ENCODE results near the gene EBPL.
A peak's percentile ranks its signal among the peaks of the same experiment; 100 is the strongest.

EBPL gene

DNA sequence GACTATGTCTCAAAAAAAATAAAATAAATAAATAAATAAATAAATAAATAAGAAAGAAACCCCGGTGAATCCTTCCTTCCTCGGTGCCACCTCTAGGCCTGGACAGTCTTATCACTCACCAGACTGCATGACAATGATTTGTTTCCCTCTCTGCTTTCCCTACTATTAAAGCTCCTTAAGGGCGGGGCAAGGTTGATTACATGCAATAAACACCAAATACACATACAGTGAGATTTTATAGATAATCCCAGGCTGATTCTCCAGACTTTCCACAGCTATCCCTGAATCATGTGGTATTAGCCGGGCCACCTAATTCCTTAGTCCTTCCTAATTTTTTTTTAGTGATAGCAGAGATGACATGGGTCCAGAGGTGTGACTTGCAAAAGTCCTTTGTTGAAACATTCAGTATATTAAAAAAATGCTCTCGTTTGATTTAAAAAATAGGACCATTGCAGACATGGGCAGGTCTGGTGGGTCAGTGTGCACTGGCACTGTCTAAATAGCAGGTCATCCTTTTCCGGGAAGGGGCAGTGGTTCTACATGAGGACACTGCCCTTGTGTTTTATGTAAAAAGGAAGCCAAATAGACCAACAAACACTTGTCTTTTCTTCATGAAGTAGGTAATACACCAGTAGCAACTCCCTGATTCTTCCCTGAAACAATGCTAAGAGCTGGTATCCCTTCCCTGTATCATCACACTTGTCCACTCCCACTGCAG lies 14.5 kb downstream of the EBPL start:
- no peak for FAIRE-seq
- TF ChIP-seq, protein P1, sequence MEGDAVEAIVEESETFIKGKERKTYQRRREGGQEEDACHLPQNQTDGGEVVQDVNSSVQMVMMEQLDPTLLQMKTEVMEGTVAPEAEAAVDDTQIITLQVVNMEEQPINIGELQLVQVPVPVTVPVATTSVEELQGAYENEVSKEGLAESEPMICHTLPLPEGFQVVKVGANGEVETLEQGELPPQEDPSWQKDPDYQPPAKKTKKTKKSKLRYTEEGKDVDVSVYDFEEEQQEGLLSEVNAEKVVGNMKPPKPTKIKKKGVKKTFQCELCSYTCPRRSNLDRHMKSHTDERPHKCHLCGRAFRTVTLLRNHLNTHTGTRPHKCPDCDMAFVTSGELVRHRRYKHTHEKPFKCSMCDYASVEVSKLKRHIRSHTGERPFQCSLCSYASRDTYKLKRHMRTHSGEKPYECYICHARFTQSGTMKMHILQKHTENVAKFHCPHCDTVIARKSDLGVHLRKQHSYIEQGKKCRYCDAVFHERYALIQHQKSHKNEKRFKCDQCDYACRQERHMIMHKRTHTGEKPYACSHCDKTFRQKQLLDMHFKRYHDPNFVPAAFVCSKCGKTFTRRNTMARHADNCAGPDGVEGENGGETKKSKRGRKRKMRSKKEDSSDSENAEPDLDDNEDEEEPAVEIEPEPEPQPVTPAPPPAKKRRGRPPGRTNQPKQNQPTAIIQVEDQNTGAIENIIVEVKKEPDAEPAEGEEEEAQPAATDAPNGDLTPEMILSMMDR (IDR thresholded peaks at IDR 0.05; ENCODE audit: insufficient read depth, missing control alignments), result no peak

DNA sequence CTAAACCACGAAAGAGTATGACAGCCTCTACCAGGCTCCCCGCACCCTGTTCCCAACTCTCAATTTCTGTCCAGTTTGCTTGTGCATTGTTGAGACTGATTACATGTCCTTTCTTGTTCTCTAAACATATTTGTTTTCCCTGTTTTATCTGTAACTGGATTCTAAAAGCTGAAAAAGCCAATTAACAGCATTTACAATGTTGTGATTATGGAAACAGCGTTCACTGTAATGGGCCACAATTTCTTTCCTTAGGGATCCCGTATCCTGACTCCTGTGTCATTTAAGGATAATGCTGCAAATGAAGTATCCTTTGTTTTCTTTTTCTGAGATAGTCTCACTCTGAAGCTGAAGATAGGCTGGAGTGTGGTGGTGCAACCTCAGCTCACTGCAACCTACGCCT lies 20.5 kb downstream of the EBPL start:
- TF ChIP-seq, protein P1 (IDR thresholded peaks at IDR 0.05; ENCODE audit: insufficient read depth, missing control alignments), result no peak
- no peak for FAIRE-seq
- DNase-seq (ENCODE audit: insufficient read length, low spot score), result no peak

More for the DNA sequence above, 14.5 kb downstream of the EBPL start:
- no peak for DNase-seq (ENCODE audit: insufficient read length, low spot score)

DNA sequence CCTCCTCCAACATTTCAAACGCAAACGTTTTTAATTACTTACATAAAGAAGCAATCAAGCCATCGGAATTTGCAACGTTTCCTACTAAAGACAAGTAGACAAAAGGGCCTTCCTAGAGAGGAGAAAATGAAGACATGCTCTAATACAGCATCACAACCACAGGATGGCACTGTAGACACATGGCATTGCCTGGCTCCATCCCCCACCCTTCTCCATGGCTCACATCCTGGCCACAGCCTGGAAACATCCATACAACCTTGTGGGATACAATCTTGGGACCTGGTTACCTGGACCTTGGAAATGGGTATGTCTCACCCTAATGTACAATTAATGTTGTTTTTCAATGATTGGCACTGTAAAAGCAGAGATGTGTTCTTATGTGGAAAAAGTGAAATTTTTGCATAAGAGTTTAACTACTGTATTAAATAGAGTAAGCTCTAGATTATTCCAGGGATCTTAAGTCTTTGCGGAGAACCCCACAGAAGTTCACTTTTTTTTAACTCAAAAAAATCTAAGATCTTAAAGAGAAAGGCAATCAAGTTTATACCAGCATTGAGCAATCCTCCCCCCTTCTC lies 21.5 kb downstream of the EBPL start:
- TF ChIP-seq, protein P1 (IDR thresholded peaks at IDR 0.05; ENCODE audit: insufficient read depth, missing control alignments), result peak; percentile 82
- DNase-seq (ENCODE audit: insufficient read length, low spot score) (no peak), FAIRE-seq (peak; percentile 38)

DNA sequence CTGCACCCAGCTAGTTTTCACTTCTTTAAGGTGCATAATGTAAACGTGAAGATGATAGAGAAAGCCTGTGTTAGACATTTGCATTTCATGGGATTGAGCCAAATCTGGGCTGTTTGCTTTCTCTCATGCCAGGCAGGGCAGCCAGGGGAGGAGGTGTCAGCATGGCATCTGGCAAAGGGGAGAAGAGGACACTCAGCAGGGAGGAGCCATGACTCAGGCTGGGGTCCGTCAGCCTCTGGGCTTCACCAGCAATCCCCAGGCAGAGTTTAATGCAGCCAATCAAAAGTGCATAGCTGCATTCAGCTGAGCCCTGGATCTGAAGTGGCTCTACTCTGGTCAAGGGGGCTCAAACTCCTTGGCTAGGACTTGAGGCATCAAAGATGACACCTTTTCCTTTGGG lies 23.5 kb downstream of the EBPL start:
- no peak for FAIRE-seq
- DNase-seq (ENCODE audit: insufficient read length, low spot score), result no peak
- TF ChIP-seq, protein P1 (IDR thresholded peaks at IDR 0.05; ENCODE audit: insufficient read depth, missing control alignments), result no peak

DNA sequence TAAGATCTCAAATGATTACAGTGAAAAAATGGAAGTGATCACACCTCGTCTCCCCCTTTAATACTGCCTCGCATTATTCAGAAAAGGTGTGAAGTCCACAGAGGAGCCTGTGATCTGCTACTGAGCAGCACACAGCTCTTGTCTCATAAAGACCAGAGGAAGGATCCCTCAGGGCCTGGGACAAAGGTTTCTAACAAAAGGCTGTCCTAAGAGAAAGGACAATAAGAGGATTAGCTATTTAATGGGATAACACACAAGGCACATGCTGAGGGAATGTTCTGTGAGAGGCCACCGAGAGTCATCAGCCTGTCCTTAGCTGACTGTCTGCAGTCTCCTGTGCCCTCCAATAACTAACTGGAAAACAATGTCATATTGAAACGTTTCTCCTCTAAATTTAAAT lies 26.7 kb downstream of the EBPL start:
- TF ChIP-seq, protein P1 (IDR thresholded peaks at IDR 0.05; ENCODE audit: insufficient read depth, missing control alignments), result no peak
- FAIRE-seq (peak; percentile 87), DNase-seq (ENCODE audit: insufficient read length, low spot score) (peak; percentile 48)

DNA sequence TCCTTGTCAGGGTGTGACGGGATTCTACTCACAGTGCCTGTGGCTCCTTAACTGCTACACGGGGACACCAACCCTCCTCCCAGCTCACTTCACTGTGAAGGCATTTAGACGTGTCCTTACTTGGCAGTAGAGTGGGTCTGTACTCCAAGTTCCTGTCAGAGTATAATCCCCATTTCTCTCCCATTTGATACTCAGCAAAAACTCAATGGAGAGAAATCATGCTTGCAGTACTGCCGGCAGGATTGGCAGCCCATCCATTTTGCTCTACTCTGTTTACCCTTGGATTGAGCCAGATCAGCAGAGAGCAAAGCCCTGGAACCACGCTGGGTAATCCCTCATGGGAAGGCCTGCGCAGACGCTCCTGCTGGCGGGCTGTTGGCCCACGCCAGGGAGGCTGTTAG lies 34.0 kb downstream of the EBPL start:
- peak; percentile 29 for FAIRE-seq
- peak; percentile 70 for DNase-seq (ENCODE audit: insufficient read length, low spot score)

More for the DNA sequence above, 34.0 kb downstream of the EBPL start:
- TF ChIP-seq, protein P1 (IDR thresholded peaks at IDR 0.05; ENCODE audit: insufficient read depth, missing control alignments), result no peak

Measured in D721Med (cell line).